ENCODE results near the gene RCSD1.

DNA sequence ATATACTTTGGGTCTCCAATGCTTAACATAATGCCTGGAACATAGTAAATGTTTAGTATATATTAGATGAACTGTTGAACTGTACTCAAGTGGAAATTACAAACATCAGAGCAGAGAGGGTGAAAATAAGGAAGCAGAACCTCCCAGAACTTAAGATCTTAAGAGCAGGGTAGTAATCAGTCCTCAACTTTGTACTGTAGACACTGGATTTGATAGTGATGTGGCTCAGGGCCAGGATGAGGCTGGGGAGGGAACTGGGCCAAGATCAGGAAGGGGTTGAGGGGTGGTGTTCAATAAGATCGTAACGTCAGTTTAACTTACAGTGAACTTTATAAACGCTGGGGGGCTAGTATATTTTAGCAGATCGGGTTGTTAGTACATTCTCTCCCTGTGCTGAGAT lies 107.1 kb downstream of the RCSD1 start:
- no peak for TF ChIP-seq POLR2A (IDR thresholded peaks at IDR 0.05; ENCODE audit: low read depth, low read length)
- TF ChIP-seq, protein P1, sequence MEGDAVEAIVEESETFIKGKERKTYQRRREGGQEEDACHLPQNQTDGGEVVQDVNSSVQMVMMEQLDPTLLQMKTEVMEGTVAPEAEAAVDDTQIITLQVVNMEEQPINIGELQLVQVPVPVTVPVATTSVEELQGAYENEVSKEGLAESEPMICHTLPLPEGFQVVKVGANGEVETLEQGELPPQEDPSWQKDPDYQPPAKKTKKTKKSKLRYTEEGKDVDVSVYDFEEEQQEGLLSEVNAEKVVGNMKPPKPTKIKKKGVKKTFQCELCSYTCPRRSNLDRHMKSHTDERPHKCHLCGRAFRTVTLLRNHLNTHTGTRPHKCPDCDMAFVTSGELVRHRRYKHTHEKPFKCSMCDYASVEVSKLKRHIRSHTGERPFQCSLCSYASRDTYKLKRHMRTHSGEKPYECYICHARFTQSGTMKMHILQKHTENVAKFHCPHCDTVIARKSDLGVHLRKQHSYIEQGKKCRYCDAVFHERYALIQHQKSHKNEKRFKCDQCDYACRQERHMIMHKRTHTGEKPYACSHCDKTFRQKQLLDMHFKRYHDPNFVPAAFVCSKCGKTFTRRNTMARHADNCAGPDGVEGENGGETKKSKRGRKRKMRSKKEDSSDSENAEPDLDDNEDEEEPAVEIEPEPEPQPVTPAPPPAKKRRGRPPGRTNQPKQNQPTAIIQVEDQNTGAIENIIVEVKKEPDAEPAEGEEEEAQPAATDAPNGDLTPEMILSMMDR (conservative IDR thresholded peaks at IDR 0.05; ENCODE audit: low read depth, low read length), result no peak
- no peak for TF ChIP-seq NFE2L2 (IDR thresholded peaks at IDR 0.05; ENCODE audit: low read depth, low read length)
- TF ChIP-seq, protein P2, sequence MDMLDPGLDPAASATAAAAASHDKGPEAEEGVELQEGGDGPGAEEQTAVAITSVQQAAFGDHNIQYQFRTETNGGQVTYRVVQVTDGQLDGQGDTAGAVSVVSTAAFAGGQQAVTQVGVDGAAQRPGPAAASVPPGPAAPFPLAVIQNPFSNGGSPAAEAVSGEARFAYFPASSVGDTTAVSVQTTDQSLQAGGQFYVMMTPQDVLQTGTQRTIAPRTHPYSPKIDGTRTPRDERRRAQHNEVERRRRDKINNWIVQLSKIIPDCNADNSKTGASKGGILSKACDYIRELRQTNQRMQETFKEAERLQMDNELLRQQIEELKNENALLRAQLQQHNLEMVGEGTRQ (IDR thresholded peaks at IDR 0.05; ENCODE audit: low read depth, low read length), result no peak
- no peak for TF ChIP-seq MAFK (IDR thresholded peaks at IDR 0.05; ENCODE audit: low read depth, low read length)
- no peak for TF ChIP-seq RCOR1 (IDR thresholded peaks at IDR 0.05; ENCODE audit: insufficient replicate concordance, low read length)
- no peak for TF ChIP-seq MXI1 (IDR thresholded peaks at IDR 0.05; ENCODE audit: borderline replicate concordance, low read depth, low read length)
- TF ChIP-seq RFX5 (IDR thresholded peaks at IDR 0.05; ENCODE audit: low read depth, low read length), result no peak

Data from IMR-90 (cell line).